HepG2 (cell line): ENCODE data around the gene TSPAN9. TPM values are rescaled to one million over a fixed set of nuclear protein-coding genes. Genes with fewer than 3 reads are reported as not detected.

Source experiments
- AKAP8 ChIP-seq: sonication (generic); formaldehyde crosslinking; IDR thresholded peaks from 2 replicates; pipeline ENCODE4 v1.5.1; 2020; ENCODE audit warnings: mild to moderate bottlenecking, missing genetic modification reagents
- ATF3 ChIP-seq: sonication (generic); formaldehyde crosslinking; IDR thresholded peaks from 2 replicates; pipeline ENCODE4 v1.4.0; 2020; ENCODE audit warnings: missing genetic modification reagents
- BORCS8-MEF2B ChIP-seq: sonication (generic); formaldehyde crosslinking; IDR thresholded peaks from 2 replicates; pipeline ENCODE4 v1.8.0; 2022; ENCODE audit warnings: mild to moderate bottlenecking, missing genetic modification reagents
- ERF ChIP-seq: IDR thresholded peaks from 2 replicates; pipeline ENCODE4 v1.6.1; 2018; ENCODE audit warnings: missing biosample characterization, missing genetic modification reagents
- GABPA ChIP-seq, 2 experiments: IDR thresholded peaks; 2 replicates each; pipeline ENCODE4 v1.6.1; 2011 to 2016; ENCODE audit warnings: low read depth in 2 of 2, low read length in 1 of 2, missing biosample characterization in 1 of 2, missing genetic modification characterization in 1 of 2
- HMGXB3 ChIP-seq: sonication (generic); formaldehyde crosslinking; IDR thresholded peaks from 2 replicates; pipeline ENCODE4 v1.4.0; 2020; ENCODE audit warnings: missing genetic modification reagents, borderline replicate concordance
- HNF1B ChIP-seq: sonication (generic); formaldehyde crosslinking; IDR thresholded peaks from 2 replicates; pipeline ENCODE4 v1.5.1; 2020; ENCODE audit warnings: mild to moderate bottlenecking, moderate library complexity, missing genetic modification reagents
- HNF4G ChIP-seq, 2 experiments: sonication (generic) in 1 of 2; formaldehyde crosslinking in 1 of 2; IDR thresholded peaks; 2 replicates each; pipeline versions ENCODE4 v1.4.0 to v1.6.1; 2011 to 2020; ENCODE audit warnings: borderline replicate concordance in 2 of 2, low read depth in 2 of 2, mild to moderate bottlenecking in 2 of 2, low read length in 1 of 2, missing genetic modification reagents in 1 of 2, moderate library complexity in 1 of 2
- LRRFIP1 ChIP-seq: sonication (generic); formaldehyde crosslinking; conservative IDR thresholded peaks from 2 replicates; pipeline ENCODE4 v1.4.0; 2020; ENCODE audit warnings: missing genetic modification reagents
- TEAD3 ChIP-seq: optimal IDR thresholded peaks from 2 replicates; pipeline ENCODE3; 2016; ENCODE audit warnings: borderline replicate concordance
- U2AF1 ChIP-seq: fragments of 200-400 bp; formaldehyde crosslinking; optimal IDR thresholded peaks from 2 replicates; pipeline ENCODE3; 2017; ENCODE audit warnings: mild to moderate bottlenecking, low read depth, low read length
- WIZ ChIP-seq: sonication (generic); formaldehyde crosslinking; IDR thresholded peaks from 2 replicates; pipeline ENCODE4 v1.5.1; 2020; ENCODE audit warnings: mild to moderate bottlenecking, missing genetic modification reagents
- YEATS4 ChIP-seq: sonication (generic); formaldehyde crosslinking; IDR thresholded peaks from 2 replicates; pipeline ENCODE4 v1.4.0; 2020; ENCODE audit warnings: missing genetic modification reagents, borderline replicate concordance
- ZBTB1 ChIP-seq: sonication (generic); formaldehyde crosslinking; IDR thresholded peaks from 2 replicates; pipeline ENCODE4 v1.4.0; 2020; ENCODE audit warnings: missing genetic modification reagents, borderline replicate concordance
- ZBTB8A ChIP-seq: sonication (generic); formaldehyde crosslinking; IDR thresholded peaks from 2 replicates; pipeline ENCODE4 v1.4.0; 2020; ENCODE audit warnings: mild to moderate bottlenecking, low read depth, missing genetic modification reagents, borderline replicate concordance
- ZNF17 ChIP-seq: sonication (generic); formaldehyde crosslinking; IDR thresholded peaks from 2 replicates; pipeline ENCODE4 v1.5.0; 2020; ENCODE audit warnings: mild to moderate bottlenecking, missing genetic modification reagents
- ZNF280B ChIP-seq: sonication (generic); formaldehyde crosslinking; IDR thresholded peaks from 2 replicates; pipeline ENCODE4 v1.5.0; 2020; ENCODE audit warnings: missing genetic modification reagents, mild to moderate bottlenecking, borderline replicate concordance
- polyA plus RNA-seq, 8 experiments: library from polyadenylated mRNA; depleted of rRNA in 3 of 8; stranded (reverse) in 7 of 8; unstranded in 1 of 8; fragments of >200 nt; fragmentation: Illumina TruSeq in 4 of 8; extraction: Trizol in 4 of 8; gene quantifications; 2 replicates each; pipeline versions ENCODE4 v1.2.1 to v1.2.3, GENCODE V29; 2011 to 2016; ENCODE audit warnings: low read depth in 4 of 8, missing spikeins in 1 of 8, mixed read lengths in 1 of 8; ENCODE audit not compliant: insufficient read depth in 1 of 8
- total RNA-seq, 5 experiments: library from RNA; depleted of rRNA; stranded (reverse); fragments of >200 nt; fragmentation: Illumina TruSeq; extraction: Trizol; gene quantifications; 2 replicates each; pipeline ENCODE4 v1.2.3, GENCODE V29; 2016; ENCODE audit warnings: low read depth in 1 of 5

TSPAN9 gene
- total and polyA plus RNA-seq, 2 of the 13 experiments (the other 11 are each of a cell fraction or from before 2014, with no cell fraction given), result 18.1 to 42.3 TPM

- peak; percentile 33; the same call in 1 of the 2 replicates for TF ChIP-seq YEATS4
- TF ChIP-seq U2AF1, result no peak
- TF ChIP-seq ZBTB1 (CRISPR knock-in tag), result no peak
- no peak for TF ChIP-seq HNF1B (CRISPR knock-in tag)
- no peak for TF ChIP-seq GABPA (IDR thresholded peaks at IDR 0.05; ENCODE audit: low read depth, low read length)
- TF ChIP-seq GABPA (CRISPR knock-in tag; IDR thresholded peaks at IDR 0.05; ENCODE audit: low read depth), result no peak
- no peak for TF ChIP-seq AKAP8 (CRISPR knock-in tag)
- TF ChIP-seq HMGXB3 (CRISPR knock-in tag), result no peak
- TF ChIP-seq ZBTB8A, result no peak; the same call in 1 of the 2 replicates
- TF ChIP-seq ERF (CRISPR knock-in tag), result peak; percentile 39; the same call in 1 of the 2 replicates
- TF ChIP-seq ZNF280B, result peak; percentile 45
- TF ChIP-seq WIZ (CRISPR knock-in tag), result no peak
- TF ChIP-seq ZNF17 (CRISPR knock-in tag), result no peak
- TF ChIP-seq ATF3 (CRISPR knock-in tag), result no peak
- no peak for TF ChIP-seq HNF4G (IDR thresholded peaks at IDR 0.05; ENCODE audit: borderline replicate concordance, low read depth, low read length)
- no peak for TF ChIP-seq HNF4G (CRISPR knock-in tag; IDR thresholded peaks at IDR 0.05; ENCODE audit: borderline replicate concordance, low read depth)
- no peak for TF ChIP-seq LRRFIP1
- TF ChIP-seq TEAD3 (CRISPR knock-in tag), result peak; percentile 28
- no peak for TF ChIP-seq BORCS8-MEF2B
These were observed at the start of gene TSPAN9 (continued) for GRCh38 chr12:3076730-3077571.
